K562 (cell line): ENCODE data around the gene MAU2. TPM values are rescaled to one million over a fixed set of nuclear protein-coding genes. Genes with fewer than 3 reads are reported as not detected.

ENCODE experiments used
- E2F5 ChIP-seq: sonication (generic); formaldehyde crosslinking; IDR thresholded peaks from 2 replicates; pipeline ENCODE4 v1.8.0; 2022; ENCODE audit warnings: mild to moderate bottlenecking, missing genetic modification reagents
- EGR1 ChIP-seq: fragments of 450-650 bp; conservative IDR thresholded peaks from 2 replicates; pipeline ENCODE4 v1.6.1; 2017; ENCODE audit warnings: mild to moderate bottlenecking
- ELF2 ChIP-seq: fragments of 250-450 bp; sonication (Bioruptor Pico); IDR thresholded peaks from 2 replicates; pipeline ENCODE4 v1.5.0; 2021; ENCODE audit warnings: mild to moderate bottlenecking
- ELF4 ChIP-seq: fragments of 450-650 bp; formaldehyde crosslinking; IDR thresholded peaks from 2 replicates; pipeline ENCODE4 v1.4.0; 2022; ENCODE audit warnings: missing genetic modification characterization
- ETS1 ChIP-seq: conservative IDR thresholded peaks from 2 replicates; pipeline ENCODE4 v1.6.1; 2011; ENCODE audit warnings: low read depth, mild to moderate bottlenecking, low read length; ENCODE audit not compliant: control insufficient read depth
- HDAC1 ChIP-seq, 2 experiments: fragments of 450-650 bp; IDR thresholded peaks; 2 replicates each; pipeline ENCODE4 v1.6.1; 2016 to 2017; ENCODE audit warnings: inconsistent platforms in 1 of 2, mild to moderate bottlenecking in 1 of 2, moderate library complexity in 1 of 2
- HMG20A ChIP-seq: fragments of 450-650 bp; formaldehyde crosslinking; conservative IDR thresholded peaks from 2 replicates; pipeline ENCODE4 v1.4.0; 2020; ENCODE audit warnings: mild to moderate bottlenecking, mixed read lengths
- HNRNPH1 ChIP-seq: fragments of 200-400 bp; formaldehyde crosslinking; optimal IDR thresholded peaks from 2 replicates; pipeline ENCODE3; 2017; ENCODE audit warnings: low read depth, mild to moderate bottlenecking, low read length, moderate library complexity
- HNRNPK ChIP-seq: fragments of 200-400 bp; formaldehyde crosslinking; IDR thresholded peaks from one replicate; pipeline ENCODE4 v1.6.1; 2018; ENCODE audit warnings: mild to moderate bottlenecking, low read depth, low read length; ENCODE audit not compliant: poor library complexity, severe bottlenecking
- HNRNPL ChIP-seq: fragments of 200-400 bp; formaldehyde crosslinking; IDR thresholded peaks from 2 replicates; pipeline ENCODE4 v1.6.1; 2017; ENCODE audit warnings: low read depth, mild to moderate bottlenecking, low read length
- KLF1 ChIP-seq: fragments of 450-650 bp; IDR thresholded peaks from 2 replicates; pipeline ENCODE4 v1.6.1; 2016; ENCODE audit warnings: missing genetic modification characterization, missing compliant biosample characterization
- LEF1 ChIP-seq: fragments of 450-650 bp; IDR thresholded peaks from 2 replicates; pipeline ENCODE4 v1.6.1; 2016; ENCODE audit warnings: mild to moderate bottlenecking
- MBD2 ChIP-seq: sonication (generic); IDR thresholded peaks from 2 replicates; pipeline ENCODE4 v1.6.1; 2016; ENCODE audit warnings: low read depth, borderline replicate concordance
- MCM7 ChIP-seq, 2 experiments: fragments of 450-650 bp; IDR thresholded peaks; 2 replicates each; pipeline ENCODE4 v1.6.1; 2016 to 2018
- NCOA6 ChIP-seq: fragments of 450-650 bp; IDR thresholded peaks from 2 replicates; pipeline ENCODE4 v1.6.1; 2017; ENCODE audit warnings: mild to moderate bottlenecking
- NFIC ChIP-seq: fragments of 450-650 bp; IDR thresholded peaks from 2 replicates; pipeline ENCODE4 v1.6.1; 2017; ENCODE audit warnings: mild to moderate bottlenecking, inconsistent platforms
- PKNOX1 ChIP-seq: fragments of 450-650 bp; IDR thresholded peaks from 2 replicates; pipeline ENCODE4 v1.6.1; 2016
- SIRT6 ChIP-seq: IDR thresholded peaks from one replicate; pipeline ENCODE4 v1.6.1; 2012; ENCODE audit warnings: low read depth, mild to moderate bottlenecking, control low read depth, inconsistent platforms, low read length, moderate library complexity
- STAT5B ChIP-seq: fragments of 250-450 bp; sonication (Bioruptor Pico); IDR thresholded peaks from 2 replicates; pipeline ENCODE4 v1.8.0; 2021; ENCODE audit warnings: mild to moderate bottlenecking, inconsistent platforms
- TFAP4 ChIP-seq: sonication (generic); formaldehyde crosslinking; IDR thresholded peaks from 2 replicates; pipeline ENCODE4 v1.8.0; 2022; ENCODE audit warnings: missing genetic modification reagents, mild to moderate bottlenecking, moderate library complexity, borderline replicate concordance
- ZKSCAN8 ChIP-seq: fragments of 200-800 bp; sonication (Bioruptor generic); IDR thresholded peaks from 2 replicates; pipeline ENCODE4 v1.6.1; 2016; ENCODE audit warnings: missing genetic modification characterization, missing compliant biosample characterization
- ZNF282 ChIP-seq: sonication (generic); formaldehyde crosslinking; IDR thresholded peaks from 2 replicates; pipeline ENCODE4 v1.8.1; 2023; ENCODE audit warnings: missing genetic modification reagents
- ZNF644 ChIP-seq: fragments of 200-800 bp; sonication (Bioruptor generic); IDR thresholded peaks from 2 replicates; pipeline ENCODE4 v1.6.1; 2016; ENCODE audit warnings: low read depth, missing genetic modification characterization, missing compliant biosample characterization
- ZNF740 ChIP-seq, 3 experiments: fragments of 200-800 bp in 1 of 3; sonication (Bioruptor generic) in 1 of 3; sonication (generic) in 1 of 3; formaldehyde crosslinking in 1 of 3; IDR thresholded peaks; 2 replicates each; pipeline versions ENCODE4 v1.6.1 to v1.8.0; 2016 to 2022; ENCODE audit warnings: mild to moderate bottlenecking in 2 of 3, missing compliant biosample characterization in 2 of 3, missing genetic modification characterization in 2 of 3, missing genetic modification reagents in 1 of 3
- polyA plus RNA-seq, 8 experiments: library from polyadenylated mRNA; depleted of rRNA in 4 of 8; stranded (reverse) in 5 of 8; unstranded in 3 of 8; fragments of >200 nt; fragmentation: Nextera tagmentation in 2 of 8; fragmentation: Illumina TruSeq in 1 of 8; extraction: Ambion mirVana in 2 of 8; extraction: Trizol in 1 of 8; gene quantifications; 2 replicates each; pipeline versions ENCODE4 v1.2.1 to v1.2.3, GENCODE V29; 2011 to 2014; ENCODE audit warnings: inconsistent platforms in 1 of 8, missing spikeins in 1 of 8
- total RNA-seq, 7 experiments: library from RNA; depleted of rRNA in 6 of 7; stranded (reverse); fragments of >200 nt in 6 of 7; fragmentation: Illumina TruSeq in 2 of 7; extraction: Trizol in 2 of 7; gene quantifications; 2 replicates each; pipeline versions ENCODE4 v1.2.1 to v1.2.3, GENCODE V29; 2011 to 2021; ENCODE audit warnings: low replicate concordance in 1 of 7

The MAU2 gene
- total and polyA plus RNA-seq, 9 of the 15 experiments (the other 6 are each of a cell fraction or from before 2014, with no cell fraction given), result 1.2 to 48.1 (median 19.4) TPM

GRCh38 chr19:19405971-19406877 lies 85.6 kb downstream of the MAU2 start (continued):
- no peak for TF ChIP-seq MCM7 (IDR thresholded peaks at IDR 0.05)
- peak; percentile 28; the same call in 1 of the 2 replicates for TF ChIP-seq PKNOX1
- no peak for TF ChIP-seq HNRNPH1
- peak; percentile 93 for TF ChIP-seq EGR1
- TF ChIP-seq STAT5B (CRISPR knock-in tag), result no peak
- peak in 1 of 2 experiments; percentile 55; a peak in 1 of 4 replicates for TF ChIP-seq HDAC1 (IDR thresholded peaks at IDR 0.05)
- TF ChIP-seq LEF1, result no peak
- TF ChIP-seq ELF4, result no peak
- TF ChIP-seq KLF1 (tag), result no peak
- TF ChIP-seq MBD2, result no peak
- TF ChIP-seq NFIC, result peak; percentile 74; the same call in 1 of the 2 replicates
- no peak for TF ChIP-seq HNRNPK
- peak; percentile 32; the same call in 1 of the 2 replicates for TF ChIP-seq ZNF740 (CRISPR knock-in tag; IDR thresholded peaks at IDR 0.05)
- TF ChIP-seq ZNF740 (tag; IDR thresholded peaks at IDR 0.05), result no peak
- TF ChIP-seq ELF2 (CRISPR knock-in tag), result no peak
- TF ChIP-seq ZKSCAN8, result no peak
- TF ChIP-seq E2F5 (CRISPR knock-in tag), result no peak
- TF ChIP-seq ZNF644 (tag), result no peak
- no peak for TF ChIP-seq HNRNPL
- peak; percentile 67 for TF ChIP-seq TFAP4 (CRISPR knock-in tag)
- 0 out of 2 replicates have a peak, but pooled peaks have one; percentile 39 for TF ChIP-seq ZNF282
- TF ChIP-seq NCOA6, result no peak
- no peak for TF ChIP-seq SIRT6
- TF ChIP-seq HMG20A, result no peak
- TF ChIP-seq ETS1, result peak; percentile 54
